OCI-LY7 (cell line): Measurements from ENCODE around the gene ARL4D.

Experiments used
- CTCF ChIP-seq: fragments of 200-600 bp; sonication (generic); conservative IDR thresholded peaks from 2 replicates; pipeline ENCODE4 v1.5.1; 2014; ENCODE audit warnings: mild to moderate bottlenecking, antibody characterized with exemption, low read length, moderate library complexity, mixed read lengths
- EZH2phosphoT487 ChIP-seq: fragments of 200-600 bp; sonication (generic); IDR thresholded peaks from 2 replicates; pipeline ENCODE4 v1.6.1; 2018; ENCODE audit warnings: low read depth, borderline replicate concordance, mild to moderate bottlenecking, mixed run types, antibody characterized with exemption, low read length, moderate library complexity, mixed read lengths

- TF ChIP-seq EZH2phosphoT487 = no peak
- no peak for TF ChIP-seq CTCF
These were observed 8.2 kb downstream of the ARL4D start for GRCh38 chr17:43406676-43407645.
